GM21717 (cell line): Measurements from ENCODE around the gene DHX15.
"Not testable (repeated sequence)": the region's sequence is repeated elsewhere in the genome, so short reads cannot be mapped to it uniquely, and the experiment has no call there.

Source experiments
- ATAC-seq: cut with Tn5 transposase; IDR thresholded peaks from one replicate; pipeline ENCODE4 v1.9.1; 2021; ENCODE audit warnings: mild to moderate bottlenecking, moderate library complexity; ENCODE audit not compliant: unreplicated experiment

DHX15 gene

DNA sequence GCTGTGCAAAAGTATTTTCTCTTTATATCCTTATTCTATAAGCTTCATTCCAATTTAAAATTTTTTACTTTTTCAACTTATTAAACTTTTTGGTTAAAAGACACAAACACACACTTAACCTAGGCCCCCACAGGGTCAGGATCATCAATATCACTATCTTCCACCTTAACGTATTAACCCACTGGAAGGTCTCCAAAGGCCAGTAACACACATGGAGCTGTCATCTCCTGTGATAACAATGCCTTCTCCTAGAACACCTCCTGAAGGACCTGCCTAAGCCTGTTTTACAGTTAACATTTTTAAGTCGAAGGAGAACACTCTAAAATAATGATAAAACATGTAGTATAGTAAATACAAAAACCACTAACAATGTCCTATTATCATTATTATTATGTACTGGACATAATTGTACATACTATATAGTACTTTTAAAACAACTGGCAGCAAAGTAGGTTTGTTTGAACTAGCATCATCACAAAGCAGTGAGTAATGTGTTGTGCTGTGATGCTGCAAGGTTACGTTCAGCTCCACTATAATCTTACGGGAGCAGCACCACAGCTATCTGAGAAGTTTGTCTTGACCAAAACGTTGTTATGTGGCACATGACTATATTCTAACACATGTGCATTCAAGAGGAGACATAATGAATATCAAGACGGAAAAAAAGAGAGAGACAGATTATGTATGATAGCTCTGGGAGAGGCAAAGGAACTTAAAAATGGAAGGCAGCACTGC, 33.7 kb downstream of the DHX15 start:
- no peak for ATAC-seq

- no peak for ATAC-seq
These were observed 36.4 kb downstream of the DHX15 start for GRCh38 chr4:24547979-24548378.

DNA sequence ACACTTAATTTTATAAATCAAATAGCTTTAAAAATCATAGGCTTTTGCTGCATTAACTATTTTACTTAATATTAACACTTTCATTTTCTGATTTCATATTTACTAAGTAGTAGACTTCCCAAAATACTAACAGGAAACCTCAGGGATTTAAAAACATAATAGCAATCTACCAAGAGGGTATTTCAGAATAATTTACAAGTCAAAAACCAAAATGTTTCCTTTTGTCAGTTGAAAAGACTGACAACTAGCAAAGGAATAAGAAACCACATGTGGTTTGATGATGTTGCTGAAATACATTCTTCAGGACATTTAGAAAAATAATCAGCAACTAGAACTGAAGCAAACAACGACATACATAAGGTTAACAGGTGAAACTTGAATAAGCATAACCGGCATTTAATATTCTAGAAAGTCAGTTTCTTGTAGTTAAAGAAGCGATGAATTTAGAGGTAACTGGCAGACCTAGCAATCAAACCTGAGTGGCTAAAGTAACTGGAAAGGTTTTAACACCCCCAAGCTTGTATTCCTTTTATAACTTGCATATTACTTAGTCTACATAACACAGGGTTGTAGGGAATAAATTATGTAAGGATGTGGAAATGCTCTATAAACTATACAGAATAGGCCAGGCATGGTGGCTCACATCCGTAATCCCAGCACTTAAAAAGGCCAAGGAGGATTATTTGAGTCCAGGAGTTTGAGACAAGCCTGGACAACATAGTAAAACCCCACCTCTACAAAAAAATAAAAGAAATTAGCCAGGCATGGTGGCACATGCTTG, 40.0 kb downstream of the DHX15 start:
- ATAC-seq = no peak

GRCh38 chr4:24537025-24537424, 47.3 kb downstream of the DHX15 start:
- no peak for ATAC-seq

DNA sequence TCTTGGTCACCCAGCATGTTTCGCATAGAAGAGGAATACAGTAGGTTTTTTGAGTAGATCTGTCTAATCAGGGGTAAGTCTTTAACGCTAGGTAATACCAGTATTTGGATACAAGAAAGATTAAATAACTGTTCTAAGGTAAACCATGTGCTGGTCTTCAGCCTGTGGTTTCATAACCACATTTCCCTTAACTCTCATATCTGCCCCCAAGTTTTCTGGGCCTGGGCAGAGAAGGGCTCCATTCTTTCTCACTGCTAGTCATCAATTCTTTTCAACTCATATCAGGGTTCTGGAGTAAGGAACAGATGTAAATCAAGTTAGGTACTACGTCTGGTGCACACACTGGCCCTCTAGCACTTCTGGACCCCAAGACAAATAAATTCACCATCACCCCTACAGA, 49.0 kb downstream of the DHX15 start:
- ATAC-seq = no peak

DNA sequence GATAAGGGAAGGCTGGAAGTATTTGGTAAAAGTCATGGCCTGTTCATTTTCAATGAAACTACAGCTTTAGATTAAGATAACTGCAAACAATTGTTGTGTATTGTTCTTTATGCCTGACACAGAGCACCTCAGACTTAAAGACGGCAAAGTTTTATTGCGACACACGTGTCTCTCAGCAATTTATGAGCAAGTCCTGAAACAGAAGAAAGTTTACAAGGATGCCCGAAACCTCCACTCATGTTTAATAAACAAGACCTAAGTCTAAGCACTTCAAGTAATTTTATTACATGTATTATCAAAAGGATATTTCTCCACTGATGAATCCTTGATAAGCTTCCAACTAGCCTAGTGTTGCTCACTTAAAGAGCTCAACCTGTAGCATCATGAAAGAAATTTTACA, 51.0 kb downstream of the DHX15 start:
- no peak for ATAC-seq

DNA sequence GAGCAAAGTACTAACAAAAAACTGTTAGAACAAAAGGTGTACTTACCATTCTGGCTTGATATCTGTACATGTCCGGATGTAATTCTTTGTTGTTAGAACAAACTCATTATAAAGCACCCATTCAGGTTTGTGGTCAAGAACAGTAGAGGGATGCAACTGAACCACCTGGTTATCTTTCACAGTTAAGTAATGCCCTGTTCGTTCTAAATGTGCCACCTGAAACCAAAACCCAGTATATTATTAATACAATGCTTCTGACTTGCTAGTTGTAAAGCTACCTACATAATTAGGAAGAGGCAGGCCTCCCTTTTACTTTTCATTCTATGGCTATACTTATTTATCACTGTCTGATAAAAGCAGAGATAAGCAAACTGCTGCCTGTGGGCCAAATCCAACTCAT, 54.8 kb downstream of the DHX15 start:
- peak; percentile 48 for ATAC-seq

- no peak for ATAC-seq
These were observed 57.0 kb downstream of the DHX15 start for GRCh38 chr4:24527371-24527770.

GRCh38 chr4:24521544-24521943, 62.8 kb downstream of the DHX15 start:
- no peak for ATAC-seq

- ATAC-seq = no peak
These were observed 64.7 kb downstream of the DHX15 start for GRCh38 chr4:24519649-24520048.

GRCh38 chr4:24517676-24518075, 66.7 kb downstream of the DHX15 start:
- no peak for ATAC-seq

DNA sequence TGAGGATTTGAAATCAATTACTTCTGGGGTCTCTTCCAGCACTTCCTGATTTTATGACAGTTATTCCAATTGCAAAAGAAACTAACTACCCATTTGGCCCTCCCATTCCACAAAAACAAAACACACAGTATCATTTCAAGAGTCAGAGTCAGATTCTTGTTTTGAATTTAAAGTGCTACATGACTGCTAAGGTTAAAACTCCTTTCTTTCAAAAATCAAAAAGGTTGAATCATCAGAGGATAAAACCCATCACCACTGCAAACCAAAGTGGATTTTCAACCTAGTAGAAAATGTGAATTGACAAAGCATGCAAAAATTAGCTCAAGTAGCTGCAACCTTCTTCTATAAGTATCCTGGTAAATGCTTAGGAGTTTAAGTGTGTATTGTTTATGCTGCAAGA, 67.4 kb downstream of the DHX15 start:
- no peak for ATAC-seq

DNA sequence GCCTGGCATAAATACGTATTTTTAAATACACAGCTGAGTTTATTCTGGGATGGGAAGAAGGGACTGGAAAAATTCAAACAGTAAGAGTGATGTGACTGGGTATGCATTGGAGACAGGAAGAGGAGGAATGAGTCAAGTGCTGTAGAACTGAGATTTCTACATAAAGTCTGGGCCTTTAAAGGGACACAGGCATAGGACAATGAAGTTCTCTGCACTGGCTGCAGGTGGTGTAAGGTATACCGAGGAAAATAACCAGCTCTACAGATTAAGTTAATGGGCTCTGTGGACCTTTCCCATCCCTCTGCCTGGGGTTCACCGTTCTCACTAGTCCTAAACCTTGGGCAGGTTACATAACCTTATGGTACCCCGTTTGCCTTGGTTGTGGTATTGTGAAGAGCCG, 68.7 kb downstream of the DHX15 start:
- no peak for ATAC-seq

DNA sequence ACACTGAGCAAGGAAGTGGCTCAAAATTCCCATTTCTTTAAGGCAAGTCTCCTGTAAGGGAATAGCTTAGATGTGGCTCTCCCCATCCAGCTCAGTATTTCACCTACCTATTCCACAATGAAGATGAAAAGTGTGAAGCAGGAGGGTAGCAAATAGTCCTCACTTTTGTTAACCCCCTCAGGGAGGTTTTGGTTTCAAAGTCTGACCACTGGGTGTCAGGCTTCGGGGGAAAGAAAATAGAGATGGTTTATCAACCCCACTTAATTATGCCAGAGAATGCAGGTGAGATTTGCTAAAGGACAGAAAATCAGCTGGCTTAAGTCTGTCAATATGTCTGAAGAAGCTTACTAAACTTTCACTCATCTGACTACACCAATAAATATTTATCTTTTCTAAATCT, 69.5 kb downstream of the DHX15 start:
- ATAC-seq = no peak

GRCh38 chr4:24513718-24514117, 70.6 kb downstream of the DHX15 start:
- ATAC-seq = no peak

GRCh38 chr4:24511371-24512063, 72.8 kb downstream of the DHX15 start:
- no peak for ATAC-seq

DNA sequence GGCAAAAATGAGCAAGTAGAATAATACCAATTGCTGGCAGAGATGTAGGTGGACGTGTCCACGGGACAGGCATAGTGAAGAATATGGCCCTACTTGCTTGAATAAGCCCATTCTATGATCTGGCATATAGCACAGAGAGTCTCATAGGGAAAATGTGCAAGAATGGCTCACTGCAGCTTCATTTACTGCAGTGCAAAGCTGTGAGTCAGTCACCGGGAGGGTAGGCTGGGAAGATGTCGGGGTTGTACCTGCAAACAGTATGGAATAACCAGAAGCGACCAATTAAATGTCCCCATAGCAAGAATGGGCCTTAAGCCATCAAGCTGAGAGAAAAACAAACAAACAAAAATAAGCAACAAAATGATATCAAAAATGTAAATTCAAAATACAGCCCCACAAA, 74.3 kb downstream of the DHX15 start:
- no peak for ATAC-seq

GRCh38 chr4:24508541-24508940, 75.8 kb downstream of the DHX15 start:
- ATAC-seq = no peak

GRCh38 chr4:24507439-24507838, 76.9 kb downstream of the DHX15 start:
- ATAC-seq = no peak

- not testable (repeated sequence) for ATAC-seq
These were observed 81.3 kb downstream of the DHX15 start for GRCh38 chr4:24503090-24503489.

DNA sequence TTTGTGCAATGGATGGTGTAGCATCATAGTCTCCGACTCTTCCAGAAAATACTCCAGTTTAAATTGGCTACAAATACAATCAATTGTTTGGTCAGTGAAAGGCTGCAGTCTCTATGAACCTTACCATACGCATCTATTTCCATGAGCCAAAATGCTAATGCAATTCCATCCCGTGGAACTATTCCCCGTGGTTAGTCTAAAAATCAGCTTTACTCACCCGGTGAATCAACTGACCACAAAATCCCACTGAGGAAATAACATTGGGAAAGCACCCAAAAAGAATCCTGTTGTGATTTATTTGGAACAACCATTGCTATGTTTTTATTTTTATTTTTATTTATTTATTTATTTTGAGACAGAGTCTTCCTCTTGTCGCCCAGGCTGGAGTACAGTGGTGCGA, 87.1 kb downstream of the DHX15 start:
- no peak for ATAC-seq

GRCh38 chr4:24496597-24496996, 87.8 kb downstream of the DHX15 start:
- ATAC-seq = no peak
